CD4-positive, alpha-beta T cell treated with Interleukin-15 for 1 hour (primary cell): Measurements from ENCODE around the gene GRIK2.

Experiments
- DNase-seq: peaks from one replicate; pipeline ENCODE4 v3.0.0-alpha.2; 2020

The GRIK2 gene

DNA sequence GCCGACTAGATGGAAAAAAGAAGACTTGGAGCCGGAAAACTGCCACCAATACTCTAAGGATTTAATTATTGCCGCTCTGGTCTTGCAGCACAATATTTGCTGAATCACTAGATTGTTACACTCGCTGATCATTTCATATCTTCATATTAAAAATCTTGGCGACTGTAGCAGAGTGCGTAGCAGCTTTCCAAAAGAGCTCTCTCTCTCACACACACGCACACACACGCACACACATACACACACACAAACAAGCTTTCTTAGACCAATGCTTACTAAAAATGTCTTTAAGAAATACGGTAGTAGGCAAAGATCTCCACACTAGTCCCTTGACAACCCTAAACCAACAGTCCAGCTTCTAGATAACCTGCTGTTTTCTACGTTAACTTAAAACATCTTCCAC lies 7.7 kb downstream of the GRIK2 start:
- DNase-seq: no peak

GRCh38 chr6:101401792-101402621 lies 8.5 kb downstream of the GRIK2 start:
- no peak for DNase-seq

GRCh38 chr6:101402622-101403031 lies 9.1 kb downstream of the GRIK2 start:
- no peak for DNase-seq

GRCh38 chr6:101403216-101403945 lies 9.9 kb downstream of the GRIK2 start:
- DNase-seq: no peak

DNA sequence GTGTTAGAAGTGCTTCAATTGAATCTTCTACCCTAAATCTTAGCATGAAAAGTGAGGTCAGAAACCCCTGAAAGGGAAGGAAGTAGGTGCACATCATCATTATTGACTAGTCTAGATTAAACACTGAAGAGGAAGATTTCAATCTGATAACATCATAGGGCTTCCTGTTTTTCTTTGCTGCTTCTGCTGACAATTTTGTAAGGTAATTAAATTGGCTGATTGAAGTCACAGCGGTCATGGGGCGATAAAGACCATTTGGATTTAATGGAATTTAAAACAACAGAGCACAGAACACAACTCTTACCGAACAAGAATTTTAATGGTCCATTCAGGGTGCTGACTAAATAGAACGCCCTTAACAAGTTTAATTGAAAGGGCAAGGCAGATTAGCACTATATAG lies 11.3 kb downstream of the GRIK2 start:
- no peak for DNase-seq

DNA sequence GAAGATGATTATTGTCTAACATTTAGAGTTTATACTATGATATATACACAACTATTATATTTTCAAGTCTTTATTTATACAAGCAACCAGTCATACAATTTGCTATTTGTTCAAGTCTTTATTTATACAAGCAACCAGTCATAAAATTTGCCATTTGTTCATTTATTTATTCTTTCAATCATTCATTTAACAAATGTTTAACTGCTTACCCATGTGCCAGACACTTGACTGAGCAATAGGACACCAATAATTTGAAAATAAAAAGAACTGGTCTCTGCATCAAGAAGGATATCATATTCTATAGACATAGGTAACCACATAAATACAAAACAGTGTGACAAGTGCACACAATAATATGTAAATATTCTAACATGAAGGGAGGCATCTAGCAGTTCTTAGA lies 20.3 kb downstream of the GRIK2 start:
- DNase-seq: no peak

DNA sequence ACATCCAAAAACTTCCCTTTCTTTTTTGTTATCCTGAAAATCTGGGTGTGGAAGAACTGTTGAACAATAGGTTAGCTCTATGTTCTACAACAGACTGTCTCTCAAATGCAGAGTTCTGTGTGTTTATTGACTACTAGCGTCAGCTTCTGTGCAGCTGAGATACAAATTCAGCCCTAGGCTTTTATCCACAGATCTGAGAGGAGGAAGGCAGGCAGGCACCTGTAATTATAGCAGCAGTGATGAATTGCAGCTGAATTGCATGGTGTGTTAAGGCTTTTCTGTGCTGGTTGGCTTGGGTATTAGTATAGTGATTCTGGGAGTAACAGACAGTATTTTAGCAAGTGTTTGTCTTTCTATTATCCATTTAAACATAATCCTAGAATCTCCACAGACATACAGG lies 24.4 kb downstream of the GRIK2 start:
- no peak for DNase-seq

- DNase-seq: no peak
These were observed 28.7 kb downstream of the GRIK2 start for GRCh38 chr6:101422251-101422650.

GRCh38 chr6:101422811-101423210 lies 29.3 kb downstream of the GRIK2 start:
- DNase-seq: no peak

DNA sequence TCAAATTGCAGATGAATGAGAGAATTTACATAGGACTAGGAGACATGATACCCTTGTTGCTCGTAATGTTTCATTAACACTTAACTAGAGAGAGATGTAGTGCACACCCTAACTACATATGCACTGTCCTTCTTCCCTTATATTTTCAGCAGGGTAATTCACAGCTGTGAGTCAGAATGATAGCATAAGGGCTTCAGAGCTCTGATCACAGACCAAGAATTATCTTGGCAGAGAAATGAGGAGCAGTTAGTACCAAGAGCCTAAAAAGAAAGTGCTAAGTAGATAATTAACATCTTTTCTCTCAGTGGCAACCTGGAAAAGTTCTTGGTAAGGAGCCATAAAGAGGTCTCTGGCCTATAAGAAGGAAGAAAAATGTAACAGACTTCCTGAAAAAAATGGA lies 35.8 kb downstream of the GRIK2 start:
- DNase-seq: no peak

GRCh38 chr6:101429845-101430244 lies 36.3 kb downstream of the GRIK2 start:
- no peak for DNase-seq

DNA sequence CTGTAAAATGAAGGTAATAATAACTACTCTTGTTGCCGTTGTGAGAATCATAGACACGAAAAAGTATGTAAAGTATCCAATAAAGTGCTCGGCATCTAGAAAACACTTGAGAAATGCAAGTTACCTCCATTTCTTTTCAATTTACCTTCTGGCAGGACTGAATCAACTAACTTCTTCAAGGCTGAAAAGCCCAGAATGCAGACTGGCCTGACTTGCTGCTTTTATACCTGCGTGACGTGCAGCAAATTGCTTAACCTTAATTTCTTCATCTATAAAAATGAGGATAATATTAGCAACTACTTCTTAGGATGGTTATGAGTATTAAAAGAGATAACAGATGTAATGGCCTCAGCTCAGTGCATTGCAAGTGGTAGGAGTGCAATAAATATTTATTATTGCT lies 39.6 kb downstream of the GRIK2 start:
- no peak for DNase-seq

- DNase-seq: no peak
These were observed 41.1 kb downstream of the GRIK2 start for GRCh38 chr6:101434601-101435000.

- DNase-seq: no peak
These were observed 41.5 kb downstream of the GRIK2 start for GRCh38 chr6:101435038-101435437.

- no peak for DNase-seq
These were observed 46.3 kb downstream of the GRIK2 start for GRCh38 chr6:101439790-101440189.

DNA sequence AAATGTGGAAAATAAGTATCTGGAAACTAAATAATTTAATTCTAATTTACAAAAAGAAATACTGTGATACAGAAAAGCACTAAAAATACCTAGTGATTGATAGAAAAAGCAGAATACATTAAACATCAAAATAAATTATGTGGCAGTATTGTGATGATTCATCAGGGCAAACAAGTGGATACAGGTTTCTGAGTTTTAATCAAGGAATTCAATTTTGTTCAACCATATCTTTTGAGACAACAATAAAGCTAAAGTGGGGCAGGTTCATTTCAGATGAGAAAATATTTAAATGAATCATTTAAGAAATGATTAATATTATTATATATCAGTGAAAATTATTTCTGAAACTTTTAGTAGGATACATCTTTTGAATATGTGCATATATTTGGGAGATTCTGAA lies 49.8 kb downstream of the GRIK2 start:
- DNase-seq: no peak

- DNase-seq: no peak
These were observed 51.2 kb downstream of the GRIK2 start for GRCh38 chr6:101444717-101445116.

- no peak for DNase-seq
These were observed 52.0 kb downstream of the GRIK2 start for GRCh38 chr6:101445527-101445926.

- DNase-seq: no peak
These were observed 57.4 kb downstream of the GRIK2 start for GRCh38 chr6:101450901-101451300.

GRCh38 chr6:101451981-101452380 lies 58.5 kb downstream of the GRIK2 start:
- no peak for DNase-seq

DNA sequence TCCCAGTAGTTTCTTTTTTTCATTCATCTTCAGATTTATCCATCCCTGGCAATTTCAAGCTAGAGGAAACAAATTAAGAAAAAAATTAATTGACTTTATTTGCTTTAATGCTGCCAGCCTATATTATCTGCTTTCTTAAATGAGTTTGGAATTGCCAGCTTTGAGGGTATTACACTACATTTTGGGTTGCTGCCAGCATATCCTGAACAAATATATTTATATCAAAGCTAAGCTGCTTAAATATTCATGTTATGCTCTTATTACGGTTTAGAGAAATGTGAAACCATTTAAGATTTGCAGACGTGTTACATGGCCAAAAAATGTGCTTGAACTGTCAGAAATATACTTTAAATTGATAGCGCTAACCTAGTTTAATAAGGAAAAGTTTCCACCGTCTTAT lies 59.7 kb downstream of the GRIK2 start:
- DNase-seq: no peak

- DNase-seq: no peak
These were observed 60.7 kb downstream of the GRIK2 start for GRCh38 chr6:101454106-101454676.

DNA sequence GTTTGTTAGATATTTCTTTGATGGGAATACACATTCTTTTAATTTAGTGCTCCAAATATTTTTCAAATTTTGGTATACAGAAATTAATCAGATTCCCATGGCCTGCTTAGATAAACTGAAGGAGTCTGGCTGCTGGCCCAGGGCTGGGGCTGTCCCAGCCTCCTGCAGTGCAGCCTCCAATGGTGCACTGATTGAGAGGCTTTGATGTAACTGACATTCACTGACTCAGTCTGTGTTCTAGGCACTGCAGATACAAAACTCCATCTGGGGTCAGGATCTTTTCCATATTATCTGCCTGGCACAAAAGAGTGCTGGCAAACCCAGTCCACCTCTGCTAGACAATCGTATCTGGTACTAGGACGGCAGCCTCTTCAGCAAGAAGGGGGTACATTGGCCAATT lies 64.8 kb downstream of the GRIK2 start:
- DNase-seq: no peak

DNA sequence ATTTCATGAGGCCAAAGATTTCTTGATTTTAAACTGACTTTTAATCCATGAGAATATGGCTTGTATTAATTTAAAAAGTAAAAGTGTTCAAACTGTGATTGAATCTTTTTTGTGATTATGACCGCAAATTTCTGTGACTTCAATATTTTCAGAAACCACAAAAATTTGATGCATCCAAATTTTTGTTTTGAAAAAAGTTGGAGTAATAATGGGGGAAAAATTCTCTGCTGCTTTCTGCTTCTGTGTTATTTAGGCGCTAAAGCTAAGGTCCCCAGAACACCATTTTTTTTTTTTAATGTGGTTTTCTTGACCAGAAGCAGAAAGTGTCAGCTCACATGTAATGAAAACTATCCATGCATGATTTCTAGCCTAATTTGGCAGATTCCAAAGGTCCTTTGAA lies 65.3 kb downstream of the GRIK2 start:
- no peak for DNase-seq
